ENCODE measurements around the gene MESD. TPM values are rescaled to one million over a fixed set of nuclear protein-coding genes. Genes with fewer than 3 reads are reported as not detected.

The MESD gene
- polyA plus RNA-seq, 1 of the 3 experiments (the other 2 are of a cell fraction) = 15.2 TPM

GRCh38 chr15:81024265-81024872, 34.8 kb upstream of the MESD start:
- ChIA-PET CTCF (interaction anchor here (1.1 to 1.2 kb wide), 2 partner anchors 8 to 82 kb away, joined by 3 to 4 read pairs; no protein-coding TSS in a partner anchor), POLR2A (no interaction called here)
- Histone ChIP-seq H3K4me3 (ENCODE audit: low read depth in 2 of 2, low read length in 1 of 2) (no peak overlapping the region), H3K9me3 (no peaks in the 10 kb centered on the region), H3K36me3 (replicated peaks in 1 of 2; ENCODE audit: control insufficient read depth in 1 of 2, insufficient read depth in 2 of 2, low read length in 1 of 2) (no peaks in the 10 kb centered on the region), H3F3A (replicated peaks; ENCODE audit: insufficient read depth) (no peaks in the 10 kb centered on the region), H3K4me1 (ENCODE audit: control insufficient read depth in 1 of 2, insufficient read depth in 2 of 2, low read depth in 1 of 2, low read length in 1 of 2) (no peaks in the 10 kb centered on the region), H3K79me2 (ENCODE audit: insufficient read depth) (no peaks in the 10 kb centered on the region), H4K20me1 (ENCODE audit: insufficient read depth) (no peaks in the 10 kb centered on the region), H3K9ac (no peak overlapping the region), H3K27ac (ENCODE audit: low read depth in 2 of 2, low read length in 1 of 2) (no peak overlapping the region), H2AFZ (ENCODE audit: low read depth) (no peak overlapping the region), H3K27me3 (ENCODE audit: insufficient read depth) (no peaks in the 10 kb centered on the region), H3K4me2 (no peak overlapping the region), H3K9me2 (no peaks in the 10 kb centered on the region)
- 91% methylated on average over 10 of the region's 10 CpGs for WGBS (ENCODE audit: low lambda C conversion rate)
- no peak for DNase-seq
- TF ChIP-seq YY1 (IDR thresholded peaks at IDR 0.05; ENCODE audit: low read depth) (no peak), JUND (IDR thresholded peaks at IDR 0.05) (no peak), FOXJ3 (CRISPR knock-in tag; IDR thresholded peaks at IDR 0.05) (no peak), ELF1 (IDR thresholded peaks at IDR 0.05) (no peak), GABPA (IDR thresholded peaks at IDR 0.05; ENCODE audit: low read depth) (no peak), RXRA (IDR thresholded peaks at IDR 0.05; ENCODE audit: borderline replicate concordance, low read depth) (no peak), RFX5 (IDR thresholded peaks at IDR 0.05; ENCODE audit: low read length) (no peak), EZH2phosphoT487 (IDR thresholded peaks at IDR 0.05; ENCODE audit: borderline replicate concordance, low read depth) (no peak), FOXM1 (IDR thresholded peaks at IDR 0.05; ENCODE audit: low read depth) (no peak), POLR2AphosphoS5 (IDR thresholded peaks at IDR 0.05; ENCODE audit: low read depth, low read length) (no peak), REST (IDR thresholded peaks at IDR 0.05; ENCODE audit: low read depth, low read length) (no peak), PBX3 (IDR thresholded peaks at IDR 0.05) (no peak), NFIC (IDR thresholded peaks at IDR 0.05; ENCODE audit: borderline replicate concordance) (no peak), FOSL2 (IDR thresholded peaks at IDR 0.05; ENCODE audit: borderline replicate concordance, low read depth) (no peak)
